ENCODE measurements around the gene NR3C2. TPM values are rescaled to one million over a fixed set of nuclear protein-coding genes. Genes with fewer than 3 reads are reported as not detected.

Gene NR3C2
- total RNA-seq, 1 experiment from 2014 or later: 14.2 TPM

GRCh38 chr4:148263802-148264201 lies 178.4 kb downstream of the NR3C2 start:
- DNase-seq: no peak
- H3K4me1 Mint-ChIP-seq (ENCODE audit: low read depth, unreplicated experiment): peaks cover 3% of the 10 kb centered on the region
- no peak overlapping the region for H3K27ac Mint-ChIP-seq (ENCODE audit: unreplicated experiment)
- H3K9me3 Mint-ChIP-seq (ENCODE audit: low read depth, unreplicated experiment): no peaks in the 10 kb centered on the region
- H3K36me3 Mint-ChIP-seq (ENCODE audit: insufficient read depth, unreplicated experiment): no peaks in the 10 kb centered on the region
- H3K4me3 Mint-ChIP-seq (ENCODE audit: low read depth, unreplicated experiment): no peak overlapping the region
- no peak for TF ChIP-seq CTCF (IDR thresholded peaks at IDR 0.05; ENCODE audit: unreplicated experiment)
- CTCF ChIA-PET: no interaction called here
- intact Hi-C loops (cut with micrococcal nuclease; ENCODE audit: unreplicated experiment): no loop called here
- BruUV-seq (replicated peaks): no TSS peak
- H3K27me3 Mint-ChIP-seq (ENCODE audit: unreplicated experiment): no peaks in the 10 kb centered on the region

- no peaks in the 10 kb centered on the region for H3K4me1 Mint-ChIP-seq (ENCODE audit: low read depth, unreplicated experiment)
- no TSS peak for BruUV-seq (replicated peaks)
- no peaks in the 10 kb centered on the region for H3K36me3 Mint-ChIP-seq (ENCODE audit: insufficient read depth, unreplicated experiment)
- H3K9me3 Mint-ChIP-seq (ENCODE audit: low read depth, unreplicated experiment): no peaks in the 10 kb centered on the region
- TF ChIP-seq CTCF (IDR thresholded peaks at IDR 0.05; ENCODE audit: unreplicated experiment): no peak
- no peak overlapping the region for H3K4me3 Mint-ChIP-seq (ENCODE audit: low read depth, unreplicated experiment)
- CTCF ChIA-PET: no interaction called here
- no peak for DNase-seq
- intact Hi-C loops (cut with micrococcal nuclease; ENCODE audit: unreplicated experiment): no loop called here
- no peaks in the 10 kb centered on the region for H3K27me3 Mint-ChIP-seq (ENCODE audit: unreplicated experiment)
- no peak overlapping the region for H3K27ac Mint-ChIP-seq (ENCODE audit: unreplicated experiment)
Measured at GRCh38 chr4:148263127-148263526, 179.1 kb downstream of the NR3C2 start.

GRCh38 chr4:148261848-148262247 lies 180.4 kb downstream of the NR3C2 start:
- intact Hi-C loops (cut with micrococcal nuclease; ENCODE audit: unreplicated experiment): no loop called here
- no TSS peak for BruUV-seq (replicated peaks)
- TF ChIP-seq CTCF (IDR thresholded peaks at IDR 0.05; ENCODE audit: unreplicated experiment): no peak

GRCh38 chr4:148259841-148260240 lies 182.4 kb downstream of the NR3C2 start:
- no peak overlapping the region for H3K27ac Mint-ChIP-seq (ENCODE audit: unreplicated experiment)
- intact Hi-C loops (cut with micrococcal nuclease; ENCODE audit: unreplicated experiment): no loop called here
- DNase-seq: no peak

More at GRCh38 chr4:148261848-148262247, 180.4 kb downstream of the NR3C2 start:
- Mint-ChIP-seq H3K27ac (ENCODE audit: unreplicated experiment) (no peak overlapping the region), H3K4me3 (ENCODE audit: low read depth, unreplicated experiment) (no peak overlapping the region), H3K4me1 (ENCODE audit: low read depth, unreplicated experiment) (no peaks in the 10 kb centered on the region), H3K27me3 (ENCODE audit: unreplicated experiment) (no peaks in the 10 kb centered on the region), H3K9me3 (ENCODE audit: low read depth, unreplicated experiment) (no peaks in the 10 kb centered on the region), H3K36me3 (ENCODE audit: insufficient read depth, unreplicated experiment) (no peaks in the 10 kb centered on the region)
- CTCF ChIA-PET: no interaction called here
- DNase-seq: no peak

More at GRCh38 chr4:148259841-148260240, 182.4 kb downstream of the NR3C2 start:
- no peaks in the 10 kb centered on the region for H3K27me3 Mint-ChIP-seq (ENCODE audit: unreplicated experiment)
- H3K4me1 Mint-ChIP-seq (ENCODE audit: low read depth, unreplicated experiment): peaks cover 6% of the 10 kb centered on the region
- no TSS peak for BruUV-seq (replicated peaks)
- CTCF ChIA-PET: interaction anchor here (1.1 kb wide), 1 partner anchor 9 kb away, joined by 3 read pairs; no protein-coding TSS in a partner anchor
- H3K9me3 Mint-ChIP-seq (ENCODE audit: low read depth, unreplicated experiment): no peaks in the 10 kb centered on the region
- no peaks in the 10 kb centered on the region for H3K36me3 Mint-ChIP-seq (ENCODE audit: insufficient read depth, unreplicated experiment)
- TF ChIP-seq CTCF (IDR thresholded peaks at IDR 0.05; ENCODE audit: unreplicated experiment): no peak
- no peak overlapping the region for H3K4me3 Mint-ChIP-seq (ENCODE audit: low read depth, unreplicated experiment)
